Measurements from ENCODE around the gene STXBP6. TPM values are rescaled to one million over a fixed set of nuclear protein-coding genes. Genes with fewer than 3 reads are reported as not detected.

Gene STXBP6
- total and polyA plus RNA-seq, 2 experiments from 2014 or later, result 19.7 to 29.0 TPM

- Histone ChIP-seq H3F3A (replicated peaks; ENCODE audit: low read depth) (no peaks in the 10 kb centered on the region), H2AFZ (no peak overlapping the region), H3K4me2 (no peak overlapping the region), H3K36me3 (ENCODE audit: insufficient read depth) (no peaks in the 10 kb centered on the region), H4K20me1 (replicated peaks; ENCODE audit: insufficient read depth) (no peaks in the 10 kb centered on the region), H3K4me1 (ENCODE audit: insufficient read depth) (no peaks in the 10 kb centered on the region), H3K4me3 (no peak overlapping the region), H3K27ac (ENCODE audit: low read depth) (no peak overlapping the region), H3K79me2 (replicated peaks; ENCODE audit: insufficient read depth) (no peaks in the 10 kb centered on the region), H3K9me2 (ENCODE audit: insufficient read depth) (peaks cover 19% of the 10 kb centered on the region), H3K27me3 (ENCODE audit: insufficient read depth) (no peaks in the 10 kb centered on the region)
- Mint-ChIP-seq H3K36me3 (ENCODE audit: low read depth) (no peaks in the 10 kb centered on the region), H3K4me1 (no peaks in the 10 kb centered on the region), H3K27me3 (ENCODE audit: insufficient read depth, low read depth, poor library complexity) (peaks cover 3% of the 10 kb centered on the region), H3K27ac (no peak overlapping the region), H3K9me3 (no peaks in the 10 kb centered on the region), H3K4me3 (no peak overlapping the region)
- TF ChIP-seq JUNB (IDR thresholded peaks at IDR 0.05; ENCODE audit: unreplicated experiment) (no peak), EZH2 (IDR thresholded peaks at IDR 0.05; ENCODE audit: low read depth, unreplicated experiment) (no peak), STAT1 (IDR thresholded peaks at IDR 0.05; ENCODE audit: unreplicated experiment) (no peak), ZNF114 (CRISPR knock-in tag; IDR thresholded peaks at IDR 0.05) (no peak), CREB1 (CRISPR knock-in tag; IDR thresholded peaks at IDR 0.05; ENCODE audit: low read depth) (no peak), NANOG (IDR thresholded peaks at IDR 0.05; ENCODE audit: borderline replicate concordance) (no peak)
- no peak for ATAC-seq
- no peak for DNase-seq (ENCODE audit: low spot score)
These were observed 259.8 kb downstream of the STXBP6 start for GRCh38 chr14:24790196-24790595.

GRCh38 chr14:24789378-24789884 is 260.5 kb downstream of the STXBP6 start:
- no peak for ATAC-seq
- H3K4me3 Mint-ChIP-seq, result no peak overlapping the region
- Histone ChIP-seq H3F3A (replicated peaks; ENCODE audit: low read depth) (no peaks in the 10 kb centered on the region), H3K4me2 (no peak overlapping the region), H3K27me3 (ENCODE audit: insufficient read depth) (no peaks in the 10 kb centered on the region), H2AFZ (no peak overlapping the region), H3K4me1 (ENCODE audit: insufficient read depth) (no peaks in the 10 kb centered on the region), H3K27ac (ENCODE audit: low read depth) (no peak overlapping the region), H4K20me1 (replicated peaks; ENCODE audit: insufficient read depth) (no peaks in the 10 kb centered on the region), H3K9me2 (ENCODE audit: insufficient read depth) (peaks cover 19% of the 10 kb centered on the region), H3K36me3 (ENCODE audit: insufficient read depth) (no peaks in the 10 kb centered on the region), H3K79me2 (replicated peaks; ENCODE audit: insufficient read depth) (no peaks in the 10 kb centered on the region), H3K4me3 (no peak overlapping the region)
- H3K9me3 Mint-ChIP-seq, result no peaks in the 10 kb centered on the region
- no peaks in the 10 kb centered on the region for H3K27me3 Mint-ChIP-seq (ENCODE audit: insufficient read depth, low read depth, poor library complexity)
- DNase-seq (ENCODE audit: low spot score), result no peak
- H3K27ac Mint-ChIP-seq, result no peak overlapping the region
- H3K36me3 Mint-ChIP-seq (ENCODE audit: low read depth), result no peaks in the 10 kb centered on the region
- no peak for TF ChIP-seq ETS1 (IDR thresholded peaks at IDR 0.05)
- H3K4me1 Mint-ChIP-seq, result no peaks in the 10 kb centered on the region

GRCh38 chr14:24785698-24786097 is 264.2 kb downstream of the STXBP6 start:
- H3K27ac Mint-ChIP-seq, result no peak overlapping the region
- H3K4me3 Mint-ChIP-seq, result no peak overlapping the region
- H3K4me2 ChIP-seq, result no peak overlapping the region
- no peak overlapping the region for H3K27ac ChIP-seq (ENCODE audit: low read depth)
- H3K4me3 ChIP-seq, result no peak overlapping the region
- no peaks in the 10 kb centered on the region for H3K79me2 ChIP-seq (replicated peaks; ENCODE audit: insufficient read depth)
- H4K20me1 ChIP-seq (replicated peaks; ENCODE audit: insufficient read depth), result no peaks in the 10 kb centered on the region
- H3K27me3 ChIP-seq (ENCODE audit: insufficient read depth), result no peaks in the 10 kb centered on the region
- peaks cover 20% of the 10 kb centered on the region for H3K9me2 ChIP-seq (ENCODE audit: insufficient read depth)
- no peaks in the 10 kb centered on the region for H3K9me3 Mint-ChIP-seq
- no peaks in the 10 kb centered on the region for H3K4me1 Mint-ChIP-seq
- H3K36me3 Mint-ChIP-seq (ENCODE audit: low read depth), result no peaks in the 10 kb centered on the region
- no peak for ATAC-seq
- no peak for DNase-seq (ENCODE audit: low spot score)
- no peaks in the 10 kb centered on the region for H3F3A ChIP-seq (replicated peaks; ENCODE audit: low read depth)
- no peak overlapping the region for H2AFZ ChIP-seq
- no peaks in the 10 kb centered on the region for H3K27me3 Mint-ChIP-seq (ENCODE audit: insufficient read depth, low read depth, poor library complexity)
- no peaks in the 10 kb centered on the region for H3K36me3 ChIP-seq (ENCODE audit: insufficient read depth)
- H3K4me1 ChIP-seq (ENCODE audit: insufficient read depth), result no peaks in the 10 kb centered on the region
- TF ChIP-seq ZNF462 (CRISPR knock-in tag; IDR thresholded peaks at IDR 0.05), result no peak
- no peak for TF ChIP-seq POLR2AphosphoS5 (IDR thresholded peaks at IDR 0.05; ENCODE audit: low read depth)

Measured in GM23338 (cell line).